Measurements from ENCODE around the gene DGCR6. TPM values are rescaled to one million over a fixed set of nuclear protein-coding genes. Genes with fewer than 3 reads are reported as not detected.
"Not testable (repeated sequence)": the region's sequence is repeated elsewhere in the genome, so short reads cannot be mapped to it uniquely, and the experiment has no call there.

The DGCR6 gene
- total RNA-seq: 2.8 TPM

GRCh38 chr22:18905540-18906409 lies at the start of gene DGCR6:
Gene DGCR6, plus strand, starts transcription at chr22:18906320. Its CDS starts 55 bp downstream, at chr22:18906375.
- intact Hi-C loops (cut with DNase I): no loop called here
- DNase-seq (ENCODE audit: low spot score) (no peak), ATAC-seq (peak; percentile 98)

GRCh38 chr22:18859314-18859713 lies 46.8 kb upstream of the DGCR6 start:
- intact Hi-C loops (cut with DNase I); ATAC-seq: not testable (repeated sequence)

GRCh38 chr22:18881260-18881659 lies 24.9 kb upstream of the DGCR6 start:
- ATAC-seq; intact Hi-C loops (cut with DNase I): not testable (repeated sequence)
- peak; percentile 56 for DNase-seq (ENCODE audit: low spot score)

More at GRCh38 chr22:18859314-18859713, 46.8 kb upstream of the DGCR6 start:
- DNase-seq (ENCODE audit: low spot score): not testable (repeated sequence)

- DNase-seq (ENCODE audit: low spot score); intact Hi-C loops (cut with DNase I); ATAC-seq: not testable (repeated sequence)
Measured at GRCh38 chr22:18884465-18884864, 21.7 kb upstream of the DGCR6 start.

GRCh38 chr22:18888115-18888514 lies 18.0 kb upstream of the DGCR6 start:
- DNase-seq (ENCODE audit: low spot score) (no peak), ATAC-seq (no peak)
- intact Hi-C loops (cut with DNase I): no loop called here

- intact Hi-C loops (cut with DNase I); ATAC-seq; DNase-seq (ENCODE audit: low spot score): not testable (repeated sequence)
Measured at GRCh38 chr22:18890510-18891192, 15.5 kb upstream of the DGCR6 start.

GRCh38 chr22:18893775-18894174 lies 12.3 kb upstream of the DGCR6 start:
- intact Hi-C loops (cut with DNase I); DNase-seq (ENCODE audit: low spot score); ATAC-seq: not testable (repeated sequence)

- intact Hi-C loops (cut with DNase I); DNase-seq (ENCODE audit: low spot score); ATAC-seq: not testable (repeated sequence)
Measured at GRCh38 chr22:18896037-18896657, 10.0 kb upstream of the DGCR6 start.

- ATAC-seq; intact Hi-C loops (cut with DNase I); DNase-seq (ENCODE audit: low spot score): not testable (repeated sequence)
Measured at GRCh38 chr22:18906410-18906745, 258 bp downstream of the DGCR6 start.

- ATAC-seq (no peak), DNase-seq (ENCODE audit: low spot score) (no peak)
- intact Hi-C loops (cut with DNase I): no loop called here
Measured at GRCh38 chr22:18906896-18907295, 776 bp downstream of the DGCR6 start.

- ATAC-seq: no peak
- DNase-seq (ENCODE audit: low spot score): no peak
- intact Hi-C loops (cut with DNase I): no loop called here
Measured at GRCh38 chr22:18909556-18909955, 3.4 kb downstream of the DGCR6 start.

GRCh38 chr22:18911535-18911934 lies 5.4 kb downstream of the DGCR6 start:
- ATAC-seq; DNase-seq (ENCODE audit: low spot score); intact Hi-C loops (cut with DNase I): not testable (repeated sequence)

GRCh38 chr22:18912264-18912946 lies 6.3 kb downstream of the DGCR6 start:
- ATAC-seq: peak; percentile 54
- DNase-seq (ENCODE audit: low spot score); intact Hi-C loops (cut with DNase I): not testable (repeated sequence)

GRCh38 chr22:18914558-18914957 lies 8.4 kb downstream of the DGCR6 start:
- intact Hi-C loops (cut with DNase I); DNase-seq (ENCODE audit: low spot score): not testable (repeated sequence)
- ATAC-seq: peak; percentile 9

GRCh38 chr22:18915550-18915949 lies 9.4 kb downstream of the DGCR6 start:
- ATAC-seq; intact Hi-C loops (cut with DNase I); DNase-seq (ENCODE audit: low spot score): not testable (repeated sequence)

- ATAC-seq; intact Hi-C loops (cut with DNase I); DNase-seq (ENCODE audit: low spot score): not testable (repeated sequence)
Measured at GRCh38 chr22:18917818-18918217, 11.7 kb downstream of the DGCR6 start.

- intact Hi-C loops (cut with DNase I); DNase-seq (ENCODE audit: low spot score); ATAC-seq: not testable (repeated sequence)
Measured at GRCh38 chr22:18920257-18920902, 14.3 kb downstream of the DGCR6 start.

GRCh38 chr22:18925368-18926064 lies 19.4 kb downstream of the DGCR6 start:
- intact Hi-C loops (cut with DNase I): no loop called here
- ATAC-seq: no peak
- DNase-seq (ENCODE audit: low spot score): no peak

All from sciatic nerve (tissue), 2 donors.